Hepatocyte (in vitro differentiated cells): Measurements from ENCODE around the gene DHRS12. TPM values are rescaled to one million over a fixed set of nuclear protein-coding genes. Genes with fewer than 3 reads are reported as not detected.

Experiments
- DNase-seq: peaks from one replicate; pipeline ENCODE4 v3.0.0-alpha.2; 2016; ENCODE audit warnings: low spot score
- H2AFZ ChIP-seq: fragments of 200-600 bp; sonication (generic); 2 replicates; pipeline ENCODE4 v1.6.0; 2016; ENCODE audit warnings: antibody characterized with exemption, mild to moderate bottlenecking
- H3K27ac ChIP-seq: fragments of 200-600 bp; sonication (generic); 2 replicates; pipeline ENCODE4 v1.5.1; 2016; ENCODE audit warnings: mild to moderate bottlenecking
- H3K27me3 ChIP-seq: fragments of 200-600 bp; sonication (generic); 2 replicates; pipeline ENCODE4 v1.6.1; 2016
- H3K36me3 ChIP-seq: fragments of 200-600 bp; sonication (generic); replicated peaks from 2 replicates; pipeline ENCODE4 v1.5.1; 2016; ENCODE audit warnings: low read depth; ENCODE audit not compliant: insufficient read depth
- H3K4me1 ChIP-seq: fragments of 200-600 bp; sonication (generic); 2 replicates; pipeline ENCODE4 v1.5.1; 2016; ENCODE audit warnings: mild to moderate bottlenecking, moderate library complexity; ENCODE audit not compliant: insufficient read depth
- H3K4me2 ChIP-seq: fragments of 200-600 bp; sonication (generic); 2 replicates; pipeline ENCODE4 v1.6.0; 2016
- H3K4me3 ChIP-seq: fragments of 200-600 bp; sonication (generic); 2 replicates; pipeline ENCODE4 v1.5.1; 2016; ENCODE audit warnings: mild to moderate bottlenecking
- H3K79me2 ChIP-seq: fragments of 200-600 bp; sonication (generic); 2 replicates; pipeline ENCODE4 v1.6.0; 2017; ENCODE audit warnings: mild to moderate bottlenecking
- H3K9me2 ChIP-seq: fragments of 200-600 bp; sonication (generic); replicated peaks from 2 replicates; pipeline ENCODE4 v1.6.0; 2017; ENCODE audit warnings: mild to moderate bottlenecking; ENCODE audit not compliant: insufficient read depth
- H3K9me3 ChIP-seq: fragments of 200-600 bp; sonication (generic); 2 replicates; pipeline ENCODE4 v1.5.1; 2016; ENCODE audit warnings: low read depth, mild to moderate bottlenecking
- H4K20me1 ChIP-seq: fragments of 200-600 bp; sonication (generic); 2 replicates; pipeline ENCODE4 v1.6.0; 2016; ENCODE audit warnings: mild to moderate bottlenecking; ENCODE audit not compliant: insufficient read depth, poor library complexity, severe bottlenecking
- CTCF ChIP-seq: fragments of 200-600 bp; sonication (generic); IDR thresholded peaks from 2 replicates; pipeline ENCODE4 v1.5.1; 2016; ENCODE audit warnings: antibody characterized with exemption, mild to moderate bottlenecking; ENCODE audit not compliant: poor library complexity
- EZH2 ChIP-seq: fragments of 200-600 bp; sonication (generic); IDR thresholded peaks from 2 replicates; pipeline ENCODE4 v1.6.1; 2016; ENCODE audit warnings: antibody characterized with exemption, mild to moderate bottlenecking, borderline replicate concordance
- EZH2phosphoT487 ChIP-seq: fragments of 200-600 bp; sonication (generic); IDR thresholded peaks from one replicate; pipeline ENCODE4 v1.6.1; 2018; ENCODE audit warnings: antibody characterized with exemption, mild to moderate bottlenecking, low read depth, moderate library complexity; ENCODE audit not compliant: unreplicated experiment, severe bottlenecking
- WGBS: methylation state at CpG from one replicate; pipeline ENCODE4 v1.1.6; 2016; ENCODE audit warnings: low lambda C conversion rate; ENCODE audit errors: missing lambda C conversion rate; 5-methylcytosine and 5-hydroxymethylcytosine counted together
- polyA plus RNA-seq: library from polyadenylated mRNA; unstranded; fragments of >200 nt; fragmentation: Nextera tagmentation; extraction: Ambion mirVana; gene quantifications from 2 replicates; pipeline ENCODE4 v1.2.1, GENCODE V29; 2016
- total RNA-seq: library from RNA; depleted of rRNA; stranded (reverse); fragments of >200 nt; gene quantifications from 2 replicates; pipeline ENCODE4 v1.2.3, GENCODE V29; 2014

Gene DHRS12
- total and polyA plus RNA-seq, 2 experiments from 2014 or later = 4.6 to 13.5 TPM

- TF ChIP-seq EZH2phosphoT487 (no peak), CTCF (no peak), EZH2 (no peak)
- no peaks in the 10 kb centered on the region for H3K27me3 ChIP-seq
- WGBS = 85% methylated on average over 2 of the region's 2 CpGs
Observed at GRCh38 chr13:51763486-51763885, 40.5 kb downstream of the DHRS12 start.

GRCh38 chr13:51761643-51762350 lies 42.2 kb downstream of the DHRS12 start:
- Histone ChIP-seq H3K4me1 (peaks cover 16% of the 10 kb centered on the region), H3K27me3 (no peaks in the 10 kb centered on the region), H2AFZ (no peak overlapping the region), H3K4me2 (no peak overlapping the region), H3K4me3 (no peak overlapping the region), H3K27ac (no peak overlapping the region), H3K79me2 (no peaks in the 10 kb centered on the region), H3K9me2 (no peaks in the 10 kb centered on the region), H3K9me3 (no peaks in the 10 kb centered on the region), H4K20me1 (no peaks in the 10 kb centered on the region), H3K36me3 (peaks cover 3% of the 10 kb centered on the region)
- WGBS = 96% methylated on average over 16 of the region's 16 CpGs
- TF ChIP-seq EZH2 (no peak), EZH2phosphoT487 (no peak), CTCF (no peak)
- no peak for DNase-seq

More at GRCh38 chr13:51763486-51763885, 40.5 kb downstream of the DHRS12 start:
- no peaks in the 10 kb centered on the region for H3K79me2 ChIP-seq
- H3K27ac ChIP-seq = peak overlapping the region; percentile 81
- no peak overlapping the region for H3K4me2 ChIP-seq
- no peak overlapping the region for H2AFZ ChIP-seq
- H4K20me1 ChIP-seq = no peaks in the 10 kb centered on the region
- no peaks in the 10 kb centered on the region for H3K36me3 ChIP-seq
- H3K4me3 ChIP-seq = no peak overlapping the region
- H3K9me3 ChIP-seq = no peaks in the 10 kb centered on the region
- peaks cover 16% of the 10 kb centered on the region for H3K4me1 ChIP-seq
- no peak for DNase-seq
- H3K9me2 ChIP-seq = no peaks in the 10 kb centered on the region

- TF ChIP-seq EZH2phosphoT487 (no peak), CTCF (no peak), EZH2 (no peak)
- Histone ChIP-seq H4K20me1 (no peaks in the 10 kb centered on the region), H3K27ac (no peak overlapping the region), H3K36me3 (peaks cover 3% of the 10 kb centered on the region), H3K9me2 (no peaks in the 10 kb centered on the region), H3K4me2 (no peak overlapping the region), H3K9me3 (no peaks in the 10 kb centered on the region), H3K27me3 (no peaks in the 10 kb centered on the region), H3K79me2 (no peaks in the 10 kb centered on the region), H3K4me1 (peaks cover 16% of the 10 kb centered on the region), H3K4me3 (no peak overlapping the region), H2AFZ (no peak overlapping the region)
- DNase-seq = no peak
- 91% methylated on average over 12 of the region's 12 CpGs for WGBS
Observed at GRCh38 chr13:51760592-51760991, 43.4 kb downstream of the DHRS12 start.
